K562 (cell line): ENCODE results near the gene HAPLN2. TPM values are rescaled to one million over a fixed set of nuclear protein-coding genes. Genes with fewer than 3 reads are reported as not detected.

Experiments used
- BCOR ChIP-seq: fragments of 450-650 bp; IDR thresholded peaks from 2 replicates; pipeline ENCODE4 v1.6.1; 2016
- CBFB ChIP-seq: sonication (generic); formaldehyde crosslinking; IDR thresholded peaks from 2 replicates; pipeline ENCODE4 v1.4.0; 2020; ENCODE audit warnings: mild to moderate bottlenecking, missing genetic modification reagents
- CCAR2 ChIP-seq: fragments of 200-400 bp; formaldehyde crosslinking; IDR thresholded peaks from 2 replicates; pipeline ENCODE4 v1.6.1; 2017; ENCODE audit warnings: mild to moderate bottlenecking, low read depth, low read length
- CSDE1 ChIP-seq, 2 experiments: fragments of 450-650 bp; IDR thresholded peaks; 2 replicates each; pipeline ENCODE4 v1.6.1; 2016; ENCODE audit warnings: mild to moderate bottlenecking in 1 of 2
- FOXM1 ChIP-seq, 2 experiments: fragments of 450-650 bp in 1 of 2; sonication (generic) in 1 of 2; formaldehyde crosslinking in 1 of 2; IDR thresholded peaks; 2 replicates each; pipeline versions ENCODE4 v1.6.1 to v1.9.0; 2017 to 2022; ENCODE audit warnings: low read depth in 2 of 2, mild to moderate bottlenecking in 2 of 2, missing genetic modification reagents in 1 of 2, moderate library complexity in 1 of 2
- HIVEP1 ChIP-seq: fragments of 250-450 bp; sonication (Bioruptor Pico); IDR thresholded peaks from 2 replicates; pipeline ENCODE4 v1.4.0; 2020; ENCODE audit warnings: mild to moderate bottlenecking
- KAT7 ChIP-seq: sonication (generic); formaldehyde crosslinking; IDR thresholded peaks from 2 replicates; pipeline ENCODE4 v1.8.0; 2022; ENCODE audit warnings: missing genetic modification reagents, mild to moderate bottlenecking, borderline replicate concordance
- MCM3 ChIP-seq: fragments of 450-650 bp; IDR thresholded peaks from 2 replicates; pipeline ENCODE4 v1.6.1; 2016
- MYNN ChIP-seq, 2 experiments: sonication (generic); formaldehyde crosslinking in 1 of 2; IDR thresholded peaks; 2 replicates each; pipeline versions ENCODE4 v1.5.0 to v1.6.1; 2016 to 2020; ENCODE audit warnings: antibody characterized with exemption in 1 of 2, missing genetic modification reagents in 1 of 2
- PKNOX1 ChIP-seq: fragments of 450-650 bp; IDR thresholded peaks from 2 replicates; pipeline ENCODE4 v1.6.1; 2016
- POLR2A ChIP-seq: fragments of 450-650 bp; conservative IDR thresholded peaks from 2 replicates; pipeline ENCODE4 v1.6.1; 2016
- RBM22 ChIP-seq: fragments of 200-400 bp; formaldehyde crosslinking; IDR thresholded peaks from 2 replicates; pipeline ENCODE4 v1.6.1; 2018; ENCODE audit warnings: low read length, low read depth; ENCODE audit not compliant: poor library complexity, severe bottlenecking
- SMAD3 ChIP-seq: fragments of 450-650 bp; formaldehyde crosslinking; conservative IDR thresholded peaks from 2 replicates; pipeline ENCODE4 v1.4.0; 2020; ENCODE audit warnings: mild to moderate bottlenecking
- SMARCA5 ChIP-seq: fragments of 450-650 bp; IDR thresholded peaks from 2 replicates; pipeline ENCODE4 v1.6.1; 2016
- SMARCB1 ChIP-seq: IDR thresholded peaks from 2 replicates; pipeline ENCODE4 v1.6.1; 2011; ENCODE audit warnings: improper control_type of control experiment, low read depth; ENCODE audit not compliant: insufficient read length
- SREBF1 ChIP-seq: fragments of 150-350 bp; IDR thresholded peaks from 2 replicates; pipeline ENCODE4 v1.6.1; 2014; ENCODE audit warnings: antibody characterized with exemption, low read depth, low read length, borderline replicate concordance
- STAT6 ChIP-seq: sonication (generic); formaldehyde crosslinking; IDR thresholded peaks from 2 replicates; pipeline ENCODE4 v1.8.1; 2023; ENCODE audit warnings: mild to moderate bottlenecking, missing genetic modification reagents
- TAF15 ChIP-seq: fragments of 200-400 bp; formaldehyde crosslinking; IDR thresholded peaks from 2 replicates; pipeline ENCODE4 v1.6.1; 2017; ENCODE audit warnings: mild to moderate bottlenecking, low read depth, low read length, moderate library complexity
- THRB ChIP-seq: fragments of 450-650 bp; formaldehyde crosslinking; conservative IDR thresholded peaks from 2 replicates; pipeline ENCODE4 v1.4.0; 2022; ENCODE audit warnings: mild to moderate bottlenecking, missing genetic modification characterization
- ZNF324 ChIP-seq: fragments of 250-450 bp; sonication (Bioruptor Pico); IDR thresholded peaks from 2 replicates; pipeline ENCODE4 v1.4.0; 2020; ENCODE audit warnings: mild to moderate bottlenecking
- ZNF551 ChIP-seq: fragments of 250-450 bp; sonication (Bioruptor Pico); IDR thresholded peaks from 2 replicates; pipeline ENCODE4 v1.5.0; 2021; ENCODE audit warnings: mild to moderate bottlenecking, moderate library complexity
- ZNF583 ChIP-seq: fragments of 250-450 bp; sonication (Bioruptor Pico); IDR thresholded peaks from 2 replicates; pipeline ENCODE4 v1.4.0; 2020
- polyA plus RNA-seq, 8 experiments: library from polyadenylated mRNA; depleted of rRNA in 4 of 8; stranded (reverse) in 5 of 8; unstranded in 3 of 8; fragments of >200 nt; fragmentation: Nextera tagmentation in 2 of 8; fragmentation: Illumina TruSeq in 1 of 8; extraction: Ambion mirVana in 2 of 8; extraction: Trizol in 1 of 8; gene quantifications; 2 replicates each; pipeline versions ENCODE4 v1.2.1 to v1.2.3, GENCODE V29; 2011 to 2014; ENCODE audit warnings: inconsistent platforms in 1 of 8, missing spikeins in 1 of 8
- total RNA-seq, 7 experiments: library from RNA; depleted of rRNA in 6 of 7; stranded (reverse); fragments of >200 nt in 6 of 7; fragmentation: Illumina TruSeq in 2 of 7; extraction: Trizol in 2 of 7; gene quantifications; 2 replicates each; pipeline versions ENCODE4 v1.2.1 to v1.2.3, GENCODE V29; 2011 to 2021; ENCODE audit warnings: low replicate concordance in 1 of 7

HAPLN2 gene
- total and polyA plus RNA-seq, 9 of the 15 experiments (the other 6 are each of a cell fraction or from before 2014, with no cell fraction given): 0.14 to 5.2 (median 3.8) TPM; not detected in 4

GRCh38 chr1:156659988-156660751 lies 41.0 kb downstream of the HAPLN2 start (continued):
- TF ChIP-seq THRB (CRISPR knock-in tag) (peak; percentile 96), CCAR2 (no peak), HIVEP1 (CRISPR knock-in tag) (no peak), BCOR (peak; percentile 10; the same call in 1 of the 2 replicates), SMARCB1 (no peak), STAT6 (CRISPR knock-in tag) (no peak), SMAD3 (CRISPR knock-in tag) (0 out of 2 replicates have a peak, but pooled peaks have one; percentile 20), TAF15 (no peak), FOXM1 (IDR thresholded peaks at IDR 0.05; ENCODE audit: low read depth) (peak; percentile 29; the same call in 1 of the 2 replicates), FOXM1 (CRISPR knock-in tag; IDR thresholded peaks at IDR 0.05; ENCODE audit: low read depth) (peak; percentile 83; the same call in 1 of the 2 replicates), MCM3 (no peak), POLR2A (peak; percentile 95), ZNF551 (CRISPR knock-in tag) (no peak), CSDE1 (IDR thresholded peaks at IDR 0.05) (0 out of 4 replicates have a peak, but pooled peaks of 1 of the 2 experiments have one; percentile 57), RBM22 (peak; percentile 64), CBFB (CRISPR knock-in tag) (no peak; the same call in 1 of the 2 replicates), ZNF583 (no peak), SMARCA5 (no peak; the same call in 1 of the 2 replicates), ZNF324 (CRISPR knock-in tag) (no peak), KAT7 (peak; percentile 88; the same call in 1 of the 2 replicates), SREBF1 (no peak), PKNOX1 (peak; percentile 64), MYNN (IDR thresholded peaks at IDR 0.05) (peak; percentile 98), MYNN (CRISPR knock-in tag; IDR thresholded peaks at IDR 0.05) (no peak)
